OCI-LY1 (cell line): ENCODE measurements around the gene SLC35B2.

Source experiments
- H2AFZ ChIP-seq: fragments of 200-600 bp; sonication (generic), shearing (Covaris generic); 2 replicates; pipeline ENCODE4 v1.6.0; 2014; ENCODE audit warnings: antibody characterized with exemption, mild to moderate bottlenecking, low read length
- H3F3A ChIP-seq: fragments of 200-600 bp; sonication (generic), shearing (Covaris generic); 2 replicates; pipeline ENCODE4 v1.6.0; 2014; ENCODE audit warnings: mild to moderate bottlenecking, antibody characterized with exemption, low read length, moderate library complexity; ENCODE audit not compliant: insufficient read depth
- H3K27ac ChIP-seq: fragments of 200-600 bp; sonication (generic); 2 replicates; pipeline ENCODE4 v1.5.1; 2014; ENCODE audit warnings: low read length, mixed run types, mild to moderate bottlenecking, low read depth; ENCODE audit not compliant: poor library complexity, severe bottlenecking
- H3K27me3 ChIP-seq: fragments of 200-600 bp; sonication (generic); 2 replicates; pipeline ENCODE4 v1.6.0; 2014; ENCODE audit warnings: antibody characterized with exemption, mild to moderate bottlenecking, low read length, moderate library complexity; ENCODE audit not compliant: insufficient read depth
- H3K36me3 ChIP-seq: fragments of 200-600 bp; sonication (generic); 2 replicates; pipeline ENCODE4 v1.6.1; 2014; ENCODE audit warnings: mild to moderate bottlenecking, antibody characterized with exemption, low read length, moderate library complexity, mixed read lengths; ENCODE audit not compliant: insufficient read depth
- H3K4me1 ChIP-seq: fragments of 200-600 bp; sonication (generic); 2 replicates; pipeline ENCODE4 v1.5.1; 2014; ENCODE audit warnings: mild to moderate bottlenecking, low read length, moderate library complexity; ENCODE audit not compliant: insufficient read depth, severe bottlenecking
- H3K4me2 ChIP-seq: fragments of 200-600 bp; sonication (generic), shearing (Covaris generic); 2 replicates; pipeline ENCODE4 v1.6.1; 2014; ENCODE audit warnings: low read length
- H3K4me3 ChIP-seq: fragments of 200-600 bp; sonication (generic); 2 replicates; pipeline ENCODE4 v1.5.1; 2014; ENCODE audit warnings: low read length, low read depth, mild to moderate bottlenecking, mixed read lengths; ENCODE audit not compliant: poor library complexity, severe bottlenecking
- H3K79me2 ChIP-seq: fragments of 200-600 bp; shearing (Covaris generic); 2 replicates; pipeline ENCODE4 v1.6.1; 2016; ENCODE audit warnings: mixed run types, low read length, mixed read lengths; ENCODE audit not compliant: insufficient read depth
- H3K9ac ChIP-seq: fragments of 200-600 bp; sonication (generic), shearing (Covaris generic); 2 replicates; pipeline ENCODE4 v1.6.1; 2014; ENCODE audit warnings: mild to moderate bottlenecking, low read length, mixed read lengths
- H3K9me2 ChIP-seq: fragments of 200-600 bp; sonication (generic), shearing (Covaris generic); 2 replicates; pipeline ENCODE4 v1.6.1; 2014; ENCODE audit warnings: low read depth, mild to moderate bottlenecking, low read length, mixed read lengths
- H3K9me3 ChIP-seq: fragments of 200-600 bp; shearing (Covaris generic); 2 replicates; pipeline ENCODE4 v1.6.1; 2014; ENCODE audit warnings: low read length, mixed read lengths
- H4K20me1 ChIP-seq: fragments of 200-600 bp; sonication (generic), shearing (Covaris generic); 2 replicates; pipeline ENCODE4 v1.6.0; 2016; ENCODE audit warnings: mild to moderate bottlenecking, low read length; ENCODE audit not compliant: insufficient read depth
- EZH2 ChIP-seq: fragments of 200-600 bp; sonication (generic), shearing (Covaris generic); IDR thresholded peaks from 2 replicates; pipeline ENCODE4 v1.8.0; 2017; ENCODE audit warnings: borderline replicate concordance, mixed run types, mild to moderate bottlenecking, antibody characterized with exemption, low read length, moderate library complexity, mixed read lengths
- TF ChIP-seq, protein P1 (sequence below): fragments of 200-600 bp; sonication (generic), shearing (Covaris generic); IDR thresholded peaks from 2 replicates; pipeline ENCODE4 v1.5.1; 2017; ENCODE audit warnings: mild to moderate bottlenecking, antibody characterized with exemption, low read length, moderate library complexity, mixed read lengths

Gene SLC35B2

GRCh38 chr6:44273617-44274016, 16.3 kb upstream of the SLC35B2 start:
- H3K9me2 ChIP-seq: no peaks in the 10 kb centered on the region
- no peaks in the 10 kb centered on the region for H3K36me3 ChIP-seq
- H3K4me1 ChIP-seq: no peaks in the 10 kb centered on the region
- H3K4me2 ChIP-seq: no peak overlapping the region
- H3F3A ChIP-seq: no peaks in the 10 kb centered on the region
- H3K4me3 ChIP-seq: no peak overlapping the region
- H3K9ac ChIP-seq: no peak overlapping the region
- TF ChIP-seq, protein P1, sequence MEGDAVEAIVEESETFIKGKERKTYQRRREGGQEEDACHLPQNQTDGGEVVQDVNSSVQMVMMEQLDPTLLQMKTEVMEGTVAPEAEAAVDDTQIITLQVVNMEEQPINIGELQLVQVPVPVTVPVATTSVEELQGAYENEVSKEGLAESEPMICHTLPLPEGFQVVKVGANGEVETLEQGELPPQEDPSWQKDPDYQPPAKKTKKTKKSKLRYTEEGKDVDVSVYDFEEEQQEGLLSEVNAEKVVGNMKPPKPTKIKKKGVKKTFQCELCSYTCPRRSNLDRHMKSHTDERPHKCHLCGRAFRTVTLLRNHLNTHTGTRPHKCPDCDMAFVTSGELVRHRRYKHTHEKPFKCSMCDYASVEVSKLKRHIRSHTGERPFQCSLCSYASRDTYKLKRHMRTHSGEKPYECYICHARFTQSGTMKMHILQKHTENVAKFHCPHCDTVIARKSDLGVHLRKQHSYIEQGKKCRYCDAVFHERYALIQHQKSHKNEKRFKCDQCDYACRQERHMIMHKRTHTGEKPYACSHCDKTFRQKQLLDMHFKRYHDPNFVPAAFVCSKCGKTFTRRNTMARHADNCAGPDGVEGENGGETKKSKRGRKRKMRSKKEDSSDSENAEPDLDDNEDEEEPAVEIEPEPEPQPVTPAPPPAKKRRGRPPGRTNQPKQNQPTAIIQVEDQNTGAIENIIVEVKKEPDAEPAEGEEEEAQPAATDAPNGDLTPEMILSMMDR: no peak
- TF ChIP-seq EZH2: no peak
- no peaks in the 10 kb centered on the region for H3K79me2 ChIP-seq
- no peak overlapping the region for H2AFZ ChIP-seq
- no peak overlapping the region for H3K27ac ChIP-seq
- H3K27me3 ChIP-seq: peaks cover 6% of the 10 kb centered on the region; the same call in 1 of the 2 replicates
- no peaks in the 10 kb centered on the region for H4K20me1 ChIP-seq
- no peaks in the 10 kb centered on the region for H3K9me3 ChIP-seq

- H3K9ac ChIP-seq: no peak overlapping the region
- H3K36me3 ChIP-seq: no peaks in the 10 kb centered on the region
- no peaks in the 10 kb centered on the region for H3F3A ChIP-seq
- no peak overlapping the region for H3K4me2 ChIP-seq
- H3K9me3 ChIP-seq: no peaks in the 10 kb centered on the region
- no peaks in the 10 kb centered on the region for H3K4me1 ChIP-seq
- H3K4me3 ChIP-seq: no peak overlapping the region
- H3K9me2 ChIP-seq: no peaks in the 10 kb centered on the region
- H3K27ac ChIP-seq: no peak overlapping the region
- H4K20me1 ChIP-seq: no peaks in the 10 kb centered on the region
- no peaks in the 10 kb centered on the region for H3K79me2 ChIP-seq
- no peak overlapping the region for H2AFZ ChIP-seq
- TF ChIP-seq, protein P1: no peak
- no peak for TF ChIP-seq EZH2
- peaks cover 6% of the 10 kb centered on the region; the same call in 1 of the 2 replicates for H3K27me3 ChIP-seq
Measured at GRCh38 chr6:44272999-44273566, 15.8 kb upstream of the SLC35B2 start.

GRCh38 chr6:44272529-44272928, 15.2 kb upstream of the SLC35B2 start:
- TF ChIP-seq, protein P1: no peak
- no peak for TF ChIP-seq EZH2
- Histone ChIP-seq H4K20me1 (no peaks in the 10 kb centered on the region), H3K9me2 (no peaks in the 10 kb centered on the region), H3K79me2 (no peaks in the 10 kb centered on the region), H3K27ac (no peak overlapping the region), H3K4me3 (no peak overlapping the region), H2AFZ (no peak overlapping the region), H3K9ac (no peak overlapping the region), H3K4me1 (no peaks in the 10 kb centered on the region), H3K36me3 (no peaks in the 10 kb centered on the region), H3K4me2 (no peak overlapping the region), H3F3A (no peaks in the 10 kb centered on the region), H3K9me3 (no peaks in the 10 kb centered on the region), H3K27me3 (peaks cover 6% of the 10 kb centered on the region; the same call in 1 of the 2 replicates)
